Fibroblast of villous mesenchyme (primary cell): ENCODE data around the gene RING1. TPM values are rescaled to one million over a fixed set of nuclear protein-coding genes. Genes with fewer than 3 reads are reported as not detected.

Source experiments
- DNase-seq: peaks from one replicate; pipeline ENCODE4 v3.0.0-alpha.2; 2010; ENCODE audit warnings: low read depth
- H3K4me3 ChIP-seq: 2 replicates; pipeline ENCODE4 v1.5.1; 2011; ENCODE audit warnings: low read depth, mild to moderate bottlenecking, low read length
- total RNA-seq: library from RNA; depleted of rRNA; stranded (reverse); fragments of >200 nt; gene quantifications from 2 replicates; pipeline ENCODE4 v1.2.3, GENCODE V29; 2012
- TF ChIP-seq, protein P1 (sequence below): IDR thresholded peaks from 2 replicates; pipeline ENCODE4 v1.5.1; 2012; ENCODE audit warnings: low read depth, mild to moderate bottlenecking, low read length; ENCODE audit not compliant: insufficient read depth

Gene RING1
- total RNA-seq, 1 donor, result 27.2 TPM

DNA sequence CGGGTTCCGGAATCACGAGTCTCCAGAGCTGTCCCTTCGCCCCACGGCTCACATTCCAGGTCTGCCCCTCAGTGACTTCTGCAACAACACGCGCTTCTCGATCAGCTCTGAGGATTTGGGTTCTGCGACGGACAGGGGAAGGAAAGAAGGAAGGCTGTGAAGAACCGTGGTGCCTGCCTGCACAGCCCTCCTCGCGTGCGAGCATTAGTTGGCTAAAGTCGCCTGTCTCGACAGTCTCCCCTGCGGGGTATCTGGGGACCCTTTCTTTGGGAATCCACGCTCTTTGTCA is 40.3 kb downstream of the RING1 start:
- peak overlapping the region; percentile 68 for H3K4me3 ChIP-seq
- peak; percentile 51 for DNase-seq

DNA sequence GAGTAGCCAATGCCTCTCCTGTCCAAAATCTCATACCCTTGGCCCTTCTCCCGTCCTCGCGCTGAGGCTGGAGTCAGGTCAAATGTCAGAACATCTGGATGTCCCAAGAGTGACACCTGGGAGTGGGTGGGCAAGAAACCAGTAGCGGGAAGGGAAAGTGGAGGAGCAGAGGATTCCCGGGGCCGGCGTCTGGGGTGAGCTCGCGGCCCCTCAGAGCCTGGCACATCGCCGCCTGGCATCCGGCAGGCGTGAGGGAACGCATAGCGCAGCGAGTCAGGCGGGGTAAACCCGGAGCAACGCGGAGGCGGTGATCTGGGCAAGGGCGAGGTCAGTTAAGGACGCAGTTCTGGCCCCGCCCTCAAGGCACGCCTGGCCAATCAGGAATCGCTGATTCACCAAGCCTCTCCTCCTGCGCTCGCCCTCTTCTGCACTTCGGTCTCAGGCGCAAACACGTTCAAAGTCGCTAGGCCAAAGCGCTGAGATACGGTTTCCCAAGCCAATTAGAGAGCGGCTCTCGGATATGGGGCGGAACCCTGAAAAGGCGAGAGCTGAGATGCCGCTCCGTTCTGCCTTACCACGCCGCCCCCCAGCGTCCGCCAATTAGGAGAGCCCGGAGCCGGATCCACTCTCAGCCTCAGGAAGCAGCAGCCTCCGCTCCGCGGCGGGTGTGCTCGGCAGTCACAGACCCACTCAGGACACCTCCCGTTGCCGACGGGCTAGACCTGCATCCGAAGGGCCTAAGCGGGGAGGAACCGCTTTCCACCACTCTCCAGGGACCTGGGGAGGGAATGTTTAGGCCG is 40.8 kb downstream of the RING1 start:
- peak overlapping the region; percentile 78 for H3K4me3 ChIP-seq
- DNase-seq, result peak; percentile 99
- TF ChIP-seq, protein P1, sequence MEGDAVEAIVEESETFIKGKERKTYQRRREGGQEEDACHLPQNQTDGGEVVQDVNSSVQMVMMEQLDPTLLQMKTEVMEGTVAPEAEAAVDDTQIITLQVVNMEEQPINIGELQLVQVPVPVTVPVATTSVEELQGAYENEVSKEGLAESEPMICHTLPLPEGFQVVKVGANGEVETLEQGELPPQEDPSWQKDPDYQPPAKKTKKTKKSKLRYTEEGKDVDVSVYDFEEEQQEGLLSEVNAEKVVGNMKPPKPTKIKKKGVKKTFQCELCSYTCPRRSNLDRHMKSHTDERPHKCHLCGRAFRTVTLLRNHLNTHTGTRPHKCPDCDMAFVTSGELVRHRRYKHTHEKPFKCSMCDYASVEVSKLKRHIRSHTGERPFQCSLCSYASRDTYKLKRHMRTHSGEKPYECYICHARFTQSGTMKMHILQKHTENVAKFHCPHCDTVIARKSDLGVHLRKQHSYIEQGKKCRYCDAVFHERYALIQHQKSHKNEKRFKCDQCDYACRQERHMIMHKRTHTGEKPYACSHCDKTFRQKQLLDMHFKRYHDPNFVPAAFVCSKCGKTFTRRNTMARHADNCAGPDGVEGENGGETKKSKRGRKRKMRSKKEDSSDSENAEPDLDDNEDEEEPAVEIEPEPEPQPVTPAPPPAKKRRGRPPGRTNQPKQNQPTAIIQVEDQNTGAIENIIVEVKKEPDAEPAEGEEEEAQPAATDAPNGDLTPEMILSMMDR, result no peak

More for the DNA sequence above, 40.3 kb downstream of the RING1 start:
- TF ChIP-seq, protein P1, result no peak

DNA sequence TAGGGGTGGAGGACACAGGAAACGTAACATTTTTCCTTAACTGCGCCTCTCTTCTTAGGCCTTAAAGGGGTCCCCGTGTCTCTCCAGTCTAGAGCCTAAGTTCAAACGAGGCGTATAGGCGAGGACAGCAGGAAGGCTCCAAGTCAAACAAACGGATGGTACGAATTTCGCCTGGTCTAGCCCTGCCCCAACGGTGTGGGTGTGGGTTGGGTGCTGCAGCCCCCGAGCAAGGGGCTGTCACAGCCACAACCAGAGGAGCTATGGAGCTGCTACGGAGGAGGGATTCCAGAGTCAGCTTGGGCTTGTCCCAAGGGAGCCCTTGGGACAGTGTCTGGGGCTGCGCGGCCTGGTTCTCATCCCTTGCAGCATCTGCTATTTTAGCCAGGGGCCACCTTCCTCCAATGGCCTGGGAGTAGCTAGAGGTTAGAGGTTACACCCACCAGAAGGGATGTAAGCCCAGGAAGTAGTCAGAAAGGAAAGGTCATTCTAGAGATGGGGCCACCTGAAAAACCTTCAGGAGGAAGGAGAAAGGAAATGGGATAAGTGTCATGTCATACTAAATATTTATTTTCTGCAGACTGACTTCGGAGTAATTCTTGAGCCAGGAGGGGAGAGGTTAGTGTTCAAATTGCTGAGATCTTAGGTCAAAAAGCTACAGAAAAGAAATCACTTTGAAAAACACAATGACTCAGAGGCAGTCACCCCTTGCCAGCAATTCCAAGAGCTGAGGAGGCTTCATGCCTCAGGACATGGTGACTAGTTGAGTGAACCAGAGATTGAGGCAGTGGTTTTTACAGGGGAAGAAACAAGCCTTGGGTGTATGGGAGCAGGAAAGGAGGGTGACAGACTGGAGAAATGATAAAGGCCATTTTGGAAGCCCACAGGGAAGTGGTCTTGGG is 41.7 kb downstream of the RING1 start:
- DNase-seq, result peak; percentile 62
- H3K4me3 ChIP-seq, result peak overlapping the region; percentile 78
- TF ChIP-seq, protein P1, result no peak

DNA sequence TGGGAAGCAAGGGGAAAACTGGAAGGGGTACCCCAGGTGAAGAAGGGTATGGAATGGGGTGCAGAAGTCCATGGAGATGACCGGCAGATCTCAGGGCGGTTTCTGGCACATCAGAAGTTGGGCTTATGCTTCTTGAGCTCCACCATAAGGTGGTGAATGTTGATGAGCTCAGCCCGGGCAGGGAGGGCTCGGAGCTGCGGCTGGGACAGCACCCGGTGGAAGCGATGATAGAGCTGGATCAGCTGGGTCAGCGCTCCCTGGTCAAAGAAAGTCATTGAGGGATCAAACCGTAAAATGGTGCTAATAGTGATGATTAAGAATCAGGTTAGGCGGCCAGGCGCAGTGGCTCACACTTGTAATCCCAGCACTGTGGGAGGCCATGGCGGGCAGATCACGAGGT is 42.4 kb downstream of the RING1 start:
- DNase-seq, result no peak
- H3K4me3 ChIP-seq, result no peak overlapping the region
- TF ChIP-seq, protein P1, result no peak

DNA sequence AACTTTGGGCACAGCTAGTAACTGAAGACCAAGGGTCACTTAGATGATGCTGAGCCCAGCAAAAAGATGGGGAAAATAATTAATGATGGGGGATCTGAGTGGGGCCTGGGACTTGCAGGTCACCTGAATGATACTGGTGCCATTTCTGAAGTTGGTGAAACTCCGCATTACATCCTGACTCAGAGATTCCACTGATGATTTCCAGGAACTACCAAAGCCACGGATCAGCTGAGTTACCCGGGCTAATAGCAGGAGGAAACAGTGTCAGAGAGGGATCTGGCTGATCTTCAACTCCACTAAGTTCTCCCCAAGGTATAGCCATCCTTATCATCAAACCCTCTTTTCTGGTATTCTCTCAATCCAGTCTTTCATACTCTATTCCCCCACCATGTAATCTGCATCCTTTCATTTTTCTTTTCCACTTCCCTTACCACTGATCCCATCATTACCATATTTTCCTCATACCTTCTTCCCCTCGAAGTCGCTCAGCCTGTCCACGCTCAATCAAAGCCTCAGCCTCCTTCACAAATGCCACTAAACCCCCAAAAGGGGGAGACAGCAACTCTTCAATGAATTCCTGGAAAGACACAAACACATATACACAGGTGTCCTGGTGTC is 43.2 kb downstream of the RING1 start:
- DNase-seq, result no peak
- H3K4me3 ChIP-seq, result no peak overlapping the region
- TF ChIP-seq, protein P1, result no peak

DNA sequence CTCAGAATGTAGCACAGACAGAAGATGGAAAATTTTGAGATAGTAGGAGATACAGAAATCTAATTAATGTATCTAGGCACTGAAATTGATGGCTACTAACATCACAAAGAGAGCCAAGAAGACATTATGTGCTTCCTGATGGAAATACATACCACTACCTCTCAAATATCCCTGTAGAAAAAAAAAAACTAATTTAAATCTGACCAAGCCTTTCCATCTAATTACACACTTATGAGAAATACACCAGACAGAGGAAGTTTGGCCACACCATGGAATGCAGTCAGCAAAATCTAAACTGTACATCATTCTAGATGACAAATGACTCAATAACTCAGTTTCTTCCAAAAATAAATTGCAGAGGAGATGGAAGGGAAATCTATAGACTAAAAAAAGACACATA is 44.5 kb downstream of the RING1 start:
- no peak for DNase-seq
- TF ChIP-seq, protein P1, result no peak
- no peak overlapping the region for H3K4me3 ChIP-seq
